Peyer's patch (tissue), 4 donors: ENCODE measurements around the gene FAM20A. TPM values are rescaled to one million over a fixed set of nuclear protein-coding genes. Genes with fewer than 3 reads are reported as not detected.

ENCODE experiments used
- DNase-seq, 3 donors: peaks; one replicate each; pipeline ENCODE4 v3.0.0-alpha.2; 2017 to 2019
- H3K27ac ChIP-seq, 4 donors: fragments of 200-600 bp; sonication (generic); one replicate each; pipeline ENCODE4 v1.5.1; 2016 to 2019
- H3K27me3 ChIP-seq, 2 donors: fragments of 200-600 bp; sonication (generic); one replicate each; pipeline ENCODE4 v1.5.1; 2019
- H3K36me3 ChIP-seq, 3 donors: fragments of 200-600 bp; sonication (generic); one replicate each; pipeline ENCODE4 v1.5.1; 2016 to 2019
- H3K4me1 ChIP-seq, 4 donors: fragments of 200-600 bp; sonication (generic); one replicate each; pipeline ENCODE4 v1.5.1; 2016 to 2019
- H3K4me3 ChIP-seq, 4 donors: fragments of 200-600 bp; sonication (generic); 1 replicate in 3 of 4; 2 replicates in 1 of 4; pipeline ENCODE4 v1.5.1; 2016 to 2019; ENCODE audit warnings: mild to moderate bottlenecking in 1 of 4
- H3K9me3 ChIP-seq, 4 donors: fragments of 200-600 bp; sonication (generic); one replicate each; pipeline ENCODE4 v1.5.1; 2016 to 2019; ENCODE audit warnings: mild to moderate bottlenecking in 1 of 4
- CTCF ChIP-seq, 6 experiments: fragments of 450-650 bp in 4 of 6; fragments of 200-600 bp in 2 of 6; sonication (generic) in 1 of 6; IDR thresholded peaks; one replicate each; pipeline ENCODE4 v1.5.1; 2017 to 2019; ENCODE audit warnings: antibody characterized with exemption in 6 of 6, mild to moderate bottlenecking in 3 of 6, moderate library complexity in 1 of 6
- POLR2A ChIP-seq, 2 donors: fragments of 450-650 bp; IDR thresholded peaks; one replicate each; pipeline ENCODE4 v1.5.1; 2017; ENCODE audit warnings: antibody characterized with exemption in 2 of 2, mild to moderate bottlenecking in 2 of 2, moderate library complexity in 2 of 2
- total RNA-seq, 4 donors: library from RNA; depleted of rRNA; stranded (reverse); fragments of >200 nt; gene quantifications; one replicate each; pipeline ENCODE4 v1.1.0, GENCODE V29; 2016

FAM20A gene
- total RNA-seq, 4 donors from 2014 or later: 2.4 to 3.5 (median 2.5) TPM; not detected in 1

- no peaks in the 10 kb centered on the region for H3K4me1 ChIP-seq
- H3K4me3 ChIP-seq: no peak overlapping the region
- H3K27ac ChIP-seq: no peak overlapping the region
- no peak for TF ChIP-seq CTCF (IDR thresholded peaks at IDR 0.05)
- no peak for TF ChIP-seq POLR2A (IDR thresholded peaks at IDR 0.05)
- no peaks in the 10 kb centered on the region for H3K36me3 ChIP-seq
- no peaks in the 10 kb centered on the region for H3K27me3 ChIP-seq
- no peak for DNase-seq
- H3K9me3 ChIP-seq: no peaks in the 10 kb centered on the region
These were observed 39.2 kb upstream of the FAM20A start for GRCh38 chr17:68640242-68640989.

GRCh38 chr17:68634345-68634876 lies 33.2 kb upstream of the FAM20A start:
- Histone ChIP-seq H3K4me1 (no peaks in the 10 kb centered on the region), H3K27me3 (no peaks in the 10 kb centered on the region), H3K27ac (no peak overlapping the region), H3K36me3 (no peaks in the 10 kb centered on the region), H3K4me3 (no peak overlapping the region), H3K9me3 (no peaks in the 10 kb centered on the region)
- no peak for DNase-seq
- TF ChIP-seq CTCF (IDR thresholded peaks at IDR 0.05) (no peak), POLR2A (IDR thresholded peaks at IDR 0.05) (no peak)

- Histone ChIP-seq H3K4me1 (no peaks in the 10 kb centered on the region), H3K27me3 (no peaks in the 10 kb centered on the region), H3K27ac (no peak overlapping the region), H3K9me3 (no peaks in the 10 kb centered on the region), H3K36me3 (no peaks in the 10 kb centered on the region), H3K4me3 (no peak overlapping the region)
- no peak for DNase-seq
- TF ChIP-seq POLR2A (IDR thresholded peaks at IDR 0.05): no peak
- no peak for TF ChIP-seq CTCF (IDR thresholded peaks at IDR 0.05)
These were observed 27.4 kb upstream of the FAM20A start for GRCh38 chr17:68628576-68628957.

GRCh38 chr17:68627956-68628575 lies 26.9 kb upstream of the FAM20A start:
- no peak for DNase-seq
- TF ChIP-seq CTCF (IDR thresholded peaks at IDR 0.05): no peak
- TF ChIP-seq POLR2A (IDR thresholded peaks at IDR 0.05): no peak
- Histone ChIP-seq H3K4me1 (no peaks in the 10 kb centered on the region), H3K36me3 (no peaks in the 10 kb centered on the region), H3K27ac (no peak overlapping the region), H3K27me3 (no peaks in the 10 kb centered on the region), H3K9me3 (no peaks in the 10 kb centered on the region), H3K4me3 (no peak overlapping the region)

GRCh38 chr17:68624381-68624780 lies 23.2 kb upstream of the FAM20A start:
- no peak for TF ChIP-seq POLR2A (IDR thresholded peaks at IDR 0.05)
- no peak for TF ChIP-seq CTCF (IDR thresholded peaks at IDR 0.05)
- Histone ChIP-seq H3K27ac (no peak overlapping the region), H3K27me3 (no peaks in the 10 kb centered on the region), H3K4me1 (no peaks in the 10 kb centered on the region), H3K4me3 (no peak overlapping the region), H3K36me3 (no peaks in the 10 kb centered on the region), H3K9me3 (no peaks in the 10 kb centered on the region)
- DNase-seq: no peak
